ENCODE measurements around the gene WNK4. TPM values are rescaled to one million over a fixed set of nuclear protein-coding genes. Genes with fewer than 3 reads are reported as not detected.

WNK4 gene
- total RNA-seq, 1 experiment from 2014 or later = 2.6 TPM

DNA sequence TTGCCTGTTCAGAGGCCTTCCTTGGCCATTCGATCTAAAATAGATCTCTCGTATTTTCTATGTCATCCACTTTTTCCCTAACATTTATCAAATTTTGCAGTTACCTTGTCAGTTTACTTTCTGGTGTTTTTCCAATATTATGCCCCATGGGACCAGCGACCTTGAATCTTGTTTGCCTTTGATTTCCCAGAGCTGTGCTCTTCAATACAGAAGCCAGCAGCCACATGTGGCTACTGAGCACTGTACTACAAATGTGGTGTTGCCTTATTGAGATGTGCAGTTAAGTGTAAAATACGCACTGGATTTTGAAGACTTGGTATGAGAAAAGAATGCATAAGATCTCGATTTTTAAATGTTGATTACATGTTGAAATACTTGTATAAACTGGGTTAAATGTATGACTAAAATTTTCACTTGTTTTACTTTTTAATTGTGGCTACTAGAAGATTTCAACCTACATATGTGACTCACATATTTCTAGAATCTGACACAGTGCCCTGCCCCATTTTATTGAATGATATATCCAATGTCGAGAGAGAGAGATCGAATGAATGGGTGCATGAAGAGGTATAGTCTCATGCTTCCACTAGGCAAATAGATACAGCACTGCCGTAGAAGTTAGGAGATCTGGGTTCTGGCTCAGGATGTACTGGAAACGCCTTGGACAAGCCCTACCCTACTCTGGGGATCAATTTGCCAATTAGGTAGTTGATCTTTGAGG lies 52.0 kb downstream of the WNK4 start:
- H3K23ac ChIP-seq (ENCODE audit: insufficient read length, low read depth, low read length) = no peak overlapping the region
- H2BK15ac ChIP-seq (ENCODE audit: low read depth, low read length) = no peak overlapping the region
- peaks cover 9% of the 10 kb centered on the region for H3K23me2 ChIP-seq (ENCODE audit: insufficient read length, low read depth, low read length, poor library complexity, severe bottlenecking)
- H2BK120ac ChIP-seq (ENCODE audit: low read depth, low read length, poor library complexity, severe bottlenecking) = peak overlapping the region; percentile 85
- H3K56ac ChIP-seq (ENCODE audit: insufficient read length, low read depth, low read length) = no peak overlapping the region
- no peak overlapping the region for H2BK5ac ChIP-seq (ENCODE audit: insufficient read length, low read length)
- Mint-ChIP-seq H3K27me3 (ENCODE audit: low read depth) (peaks cover 15% of the 10 kb centered on the region), H3K27ac (peak overlapping the region; percentile 99 to 100 (median 100)), H3K4me3 (peak overlapping the region; percentile 94 to 96), H3K36me3 (ENCODE audit: insufficient read depth in 1 of 3, low read depth in 3 of 3) (peaks cover 15 to 36% (median 32%) of the 10 kb centered on the region in 3 experiments), H3K9me3 (no peaks in the 10 kb centered on the region; a peak in 1 of 5 replicates), H3K4me1 (peaks cover 14 to 17% of the 10 kb centered on the region in 2 experiments)
- H3K27me3 ChIP-seq (ENCODE audit: insufficient read depth, low read length) = no peaks in the 10 kb centered on the region
- no peak overlapping the region; the same call in 1 of the 2 replicates for H3K4ac ChIP-seq (ENCODE audit: low read depth, low read length)
- H3K79me1 ChIP-seq (ENCODE audit: insufficient read depth, low read depth, low read length, poor library complexity, severe bottlenecking) = peaks cover 3% of the 10 kb centered on the region
- peak overlapping the region; percentile 82 for H3T11ph ChIP-seq (ENCODE audit: low read length)
- peak overlapping the region; percentile 7 for H4K91ac ChIP-seq (ENCODE audit: insufficient read length, low read depth, low read length)
- no peak overlapping the region for H4K8ac ChIP-seq (replicated peaks; ENCODE audit: insufficient read length, low read depth, low read length)
- no peak overlapping the region for H2BK20ac ChIP-seq (ENCODE audit: low read depth, low read length, poor library complexity, severe bottlenecking)
- H4K5ac ChIP-seq (ENCODE audit: insufficient read length, low read depth, low read length) = peak overlapping the region; percentile 53
- no CpG with 5 or more reads among the region's 9 CpGs for WGBS (ENCODE audit: extremely low coverage, insufficient read length, low lambda C conversion rate)
- H3K14ac ChIP-seq (ENCODE audit: insufficient read depth, low read length) = peak overlapping the region; percentile 98; the same call in 1 of the 2 replicates
- H3K4me1 ChIP-seq (ENCODE audit: insufficient read depth, low read length) = no peaks in the 10 kb centered on the region
- no peaks in the 10 kb centered on the region for H4K20me1 ChIP-seq (ENCODE audit: control insufficient read depth, insufficient read depth, insufficient read length)
- H2BK12ac ChIP-seq (ENCODE audit: insufficient read length, low read depth, low read length) = no peak overlapping the region
- no peak for DNase-seq
- no peaks in the 10 kb centered on the region for H3K9me3 ChIP-seq (ENCODE audit: control insufficient read depth, low read depth, low read length)
- H3K9ac ChIP-seq (ENCODE audit: extremely low read depth, insufficient read length, low read length) = peak overlapping the region; percentile 91
- no peak overlapping the region for H2AK5ac ChIP-seq (ENCODE audit: insufficient read length, low read length)
- H3K79me2 ChIP-seq (ENCODE audit: insufficient read depth, low read length) = peaks cover 5% of the 10 kb centered on the region; the same call in 1 of the 2 replicates
- H3K27ac ChIP-seq (ENCODE audit: insufficient read length, low read depth, low read length) = peak overlapping the region; percentile 50
- peak overlapping the region; percentile 83 for H3K18ac ChIP-seq (ENCODE audit: insufficient read length, low read depth, low read length)
- peak overlapping the region; percentile 93 for H2AFZ ChIP-seq (ENCODE audit: low read length)
- TF ChIP-seq, protein P1, sequence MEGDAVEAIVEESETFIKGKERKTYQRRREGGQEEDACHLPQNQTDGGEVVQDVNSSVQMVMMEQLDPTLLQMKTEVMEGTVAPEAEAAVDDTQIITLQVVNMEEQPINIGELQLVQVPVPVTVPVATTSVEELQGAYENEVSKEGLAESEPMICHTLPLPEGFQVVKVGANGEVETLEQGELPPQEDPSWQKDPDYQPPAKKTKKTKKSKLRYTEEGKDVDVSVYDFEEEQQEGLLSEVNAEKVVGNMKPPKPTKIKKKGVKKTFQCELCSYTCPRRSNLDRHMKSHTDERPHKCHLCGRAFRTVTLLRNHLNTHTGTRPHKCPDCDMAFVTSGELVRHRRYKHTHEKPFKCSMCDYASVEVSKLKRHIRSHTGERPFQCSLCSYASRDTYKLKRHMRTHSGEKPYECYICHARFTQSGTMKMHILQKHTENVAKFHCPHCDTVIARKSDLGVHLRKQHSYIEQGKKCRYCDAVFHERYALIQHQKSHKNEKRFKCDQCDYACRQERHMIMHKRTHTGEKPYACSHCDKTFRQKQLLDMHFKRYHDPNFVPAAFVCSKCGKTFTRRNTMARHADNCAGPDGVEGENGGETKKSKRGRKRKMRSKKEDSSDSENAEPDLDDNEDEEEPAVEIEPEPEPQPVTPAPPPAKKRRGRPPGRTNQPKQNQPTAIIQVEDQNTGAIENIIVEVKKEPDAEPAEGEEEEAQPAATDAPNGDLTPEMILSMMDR (conservative IDR thresholded peaks at IDR 0.05) = no peak
- H3K4me2 ChIP-seq (ENCODE audit: insufficient read depth, insufficient read length, low read length) = peak overlapping the region; percentile 95

Data from H9 (cell line).